Esophagus squamous epithelium (tissue), 4 donors: ENCODE data around the gene HELZ.

ENCODE experiments used
- CTCF ChIP-seq, 6 experiments: fragments of 450-650 bp in 4 of 6; fragments of 200-600 bp in 2 of 6; sonication (generic) in 2 of 6; IDR thresholded peaks; one replicate each; pipeline ENCODE4 v1.5.1; 2016 to 2019; ENCODE audit warnings: antibody characterized with exemption in 6 of 6, mild to moderate bottlenecking in 4 of 6, moderate library complexity in 4 of 6
- POLR2A ChIP-seq, 4 donors: fragments of 450-650 bp; IDR thresholded peaks; one replicate each; pipeline ENCODE4 v1.6.1; 2017; ENCODE audit warnings: antibody characterized with exemption in 4 of 4, mild to moderate bottlenecking in 4 of 4, moderate library complexity in 3 of 4

- TF ChIP-seq CTCF (IDR thresholded peaks at IDR 0.05) (no peak), POLR2A (IDR thresholded peaks at IDR 0.05) (no peak)
Observed at GRCh38 chr17:67256075-67256732, 11.2 kb upstream of the HELZ start.
